Left lung (tissue), 10 donors: Measurements from ENCODE around the gene DNAJC15. TPM values are rescaled to one million over a fixed set of nuclear protein-coding genes. Genes with fewer than 3 reads are reported as not detected.

Experiments used
- ATAC-seq: fragments of 200-7000 bp; cut with Tn5 transposase; one replicate; pipeline ENCODE4 v1.9.1; 2020; ENCODE audit warnings: moderate library complexity
- DNase-seq, 4 donors: peaks; one replicate each; pipeline ENCODE4 v3.0.0-alpha.2; 2013 to 2020
- H3K27ac ChIP-seq, 2 donors: fragments of 200-600 bp; sonication (generic) in 1 of 2; one replicate each; pipeline versions ENCODE4 v1.5.0 to v1.8.0; 2020 to 2021
- H3K27me3 ChIP-seq, 2 donors: fragments of 200-600 bp; sonication (generic) in 1 of 2; one replicate each; pipeline versions ENCODE4 v1.5.0 to v1.8.0; 2020 to 2021
- H3K36me3 ChIP-seq, 2 donors: fragments of 200-600 bp; sonication (generic) in 1 of 2; one replicate each; pipeline versions ENCODE4 v1.5.0 to v1.8.0; 2020 to 2021
- H3K4me1 ChIP-seq, 2 donors: fragments of 200-600 bp; one replicate each; pipeline ENCODE4 v1.8.0; 2021
- H3K4me3 ChIP-seq, 2 donors: fragments of 200-600 bp; sonication (generic) in 1 of 2; one replicate each; pipeline versions ENCODE4 v1.5.0 to v1.8.0; 2020 to 2021; ENCODE audit warnings: mild to moderate bottlenecking in 1 of 2
- H3K9me3 ChIP-seq, 2 donors: fragments of 200-600 bp; sonication (generic) in 1 of 2; one replicate each; pipeline versions ENCODE4 v1.5.0 to v1.8.0; 2020 to 2021
- intact Hi-C, 2 donors: fragments of 100-400 bp; cut with DNase I; formaldehyde crosslinking; loops; one replicate each; pipeline versions ENCODE4 v1.11.2 to v1.14.2; 2022
- polyA plus RNA-seq, 6 donors: library from polyadenylated mRNA; unstranded; fragments of 120-200 nt; gene quantifications; one replicate each; pipeline ENCODE4 v1.2.1, GENCODE V29; 2013; ENCODE audit not compliant: insufficient read length in 6 of 6
- total RNA-seq, 2 donors: library from RNA; stranded (reverse); fragmentation: NEBNext Ultra II Directional; extraction: Animal tissue kit (Norgen Biotek cat#: 25700); gene quantifications; one replicate each; pipeline ENCODE4 v1.2.1, GENCODE V29; 2021
- TF ChIP-seq, protein P1 (sequence below), 2 donors: fragments of 200-600 bp; sonication (generic) in 1 of 2; IDR thresholded peaks; one replicate each; pipeline versions ENCODE4 v1.5.0 to v1.8.0; 2021; ENCODE audit warnings: antibody characterized with exemption in 2 of 2
- donor health status: DM: no; HTN: yes; CAD: no.
- donor health status: DM: no; HTN: no; CAD: no.

DNAJC15 gene
- total and polyA plus RNA-seq, 8 donors: 12.8 to 28.5 (median 21.9) TPM

- Histone ChIP-seq H3K27ac (no peak overlapping the region), H3K4me1 (peaks cover 7 to 13% of the 10 kb centered on the region in 2 donors), H3K9me3 (no peaks in the 10 kb centered on the region), H3K27me3 (no peaks in the 10 kb centered on the region), H3K36me3 (no peaks in the 10 kb centered on the region), H3K4me3 (no peak overlapping the region)
- TF ChIP-seq, protein P1, sequence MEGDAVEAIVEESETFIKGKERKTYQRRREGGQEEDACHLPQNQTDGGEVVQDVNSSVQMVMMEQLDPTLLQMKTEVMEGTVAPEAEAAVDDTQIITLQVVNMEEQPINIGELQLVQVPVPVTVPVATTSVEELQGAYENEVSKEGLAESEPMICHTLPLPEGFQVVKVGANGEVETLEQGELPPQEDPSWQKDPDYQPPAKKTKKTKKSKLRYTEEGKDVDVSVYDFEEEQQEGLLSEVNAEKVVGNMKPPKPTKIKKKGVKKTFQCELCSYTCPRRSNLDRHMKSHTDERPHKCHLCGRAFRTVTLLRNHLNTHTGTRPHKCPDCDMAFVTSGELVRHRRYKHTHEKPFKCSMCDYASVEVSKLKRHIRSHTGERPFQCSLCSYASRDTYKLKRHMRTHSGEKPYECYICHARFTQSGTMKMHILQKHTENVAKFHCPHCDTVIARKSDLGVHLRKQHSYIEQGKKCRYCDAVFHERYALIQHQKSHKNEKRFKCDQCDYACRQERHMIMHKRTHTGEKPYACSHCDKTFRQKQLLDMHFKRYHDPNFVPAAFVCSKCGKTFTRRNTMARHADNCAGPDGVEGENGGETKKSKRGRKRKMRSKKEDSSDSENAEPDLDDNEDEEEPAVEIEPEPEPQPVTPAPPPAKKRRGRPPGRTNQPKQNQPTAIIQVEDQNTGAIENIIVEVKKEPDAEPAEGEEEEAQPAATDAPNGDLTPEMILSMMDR (IDR thresholded peaks at IDR 0.05): no peak
- DNase-seq: no peak
- no peak for ATAC-seq
- intact Hi-C loops: no loop called here
Observed at GRCh38 chr13:43083750-43084149, 60.4 kb downstream of the DNAJC15 start.

GRCh38 chr13:43085545-43085944 is 62.2 kb downstream of the DNAJC15 start:
- intact Hi-C loops: no loop called here

DNA sequence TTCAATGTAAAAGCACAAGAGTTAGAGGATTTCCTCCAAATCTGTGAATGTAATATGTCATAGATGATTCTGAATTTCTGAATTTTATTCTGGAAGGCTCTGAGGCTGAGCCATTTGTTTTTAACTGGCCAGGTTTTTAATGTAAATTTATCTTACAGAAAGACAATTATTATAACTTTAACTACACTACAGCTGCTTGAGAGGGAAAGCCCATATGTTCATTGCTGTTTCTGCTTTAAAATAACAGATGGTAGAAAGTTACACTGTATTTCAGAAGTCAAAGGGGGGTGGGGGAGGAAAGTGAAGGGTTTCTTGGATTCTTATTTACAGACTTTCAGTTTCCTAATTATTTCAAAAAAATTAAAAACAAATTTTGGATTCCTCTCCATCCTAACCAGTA is 62.8 kb downstream of the DNAJC15 start:
- ATAC-seq: no peak
- DNase-seq: no peak
- intact Hi-C loops: no loop called here

More at GRCh38 chr13:43085545-43085944, 62.2 kb downstream of the DNAJC15 start:
- Histone ChIP-seq H3K4me1 (peaks cover 7 to 13% of the 10 kb centered on the region in 2 donors), H3K9me3 (peaks cover 0 to 2% of the 10 kb centered on the region in 2 donors), H3K27me3 (no peaks in the 10 kb centered on the region), H3K27ac (no peak overlapping the region), H3K4me3 (no peak overlapping the region), H3K36me3 (no peaks in the 10 kb centered on the region)
- TF ChIP-seq, protein P1 (IDR thresholded peaks at IDR 0.05): peak; percentile 47 to 55
- DNase-seq: peak in 1 of 4 donors; percentile 44
- peak; percentile 14 for ATAC-seq

DNA sequence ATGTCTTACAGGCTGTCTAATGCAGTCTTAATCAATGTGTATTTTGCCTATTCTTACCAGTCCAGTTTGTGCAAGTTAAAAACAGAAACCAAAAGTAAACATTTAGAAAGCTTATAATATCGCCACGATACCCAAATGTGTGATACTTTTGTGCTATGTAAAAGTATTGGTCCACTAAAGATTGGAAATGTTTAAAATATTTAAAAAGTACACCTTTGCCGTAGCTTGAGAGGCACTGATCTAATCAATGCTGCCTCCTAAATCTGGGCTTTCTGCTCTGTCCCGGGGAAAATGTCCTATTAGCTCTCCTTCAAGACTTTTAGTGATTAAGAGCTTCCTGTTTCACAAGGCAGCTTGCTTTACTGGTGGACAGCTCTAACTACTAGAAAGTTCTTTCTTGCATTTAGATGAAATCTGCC is 64.7 kb downstream of the DNAJC15 start:
- intact Hi-C loops: no loop called here
- peak overlapping the region; percentile 15 to 39 for H3K4me3 ChIP-seq
- peak overlapping the region; percentile 67 to 71 for H3K27ac ChIP-seq
- ATAC-seq (peak; percentile 89), DNase-seq (peak in 2 of 4 donors; percentile 25 to 33)
- no peaks in the 10 kb centered on the region for H3K27me3 ChIP-seq
- peaks cover 0 to 2% of the 10 kb centered on the region in 2 donors for H3K9me3 ChIP-seq
- TF ChIP-seq, protein P1 (IDR thresholded peaks at IDR 0.05): no peak
- no peaks in the 10 kb centered on the region for H3K36me3 ChIP-seq
- H3K4me1 ChIP-seq: peaks cover 7 to 13% of the 10 kb centered on the region in 2 donors

More for the DNA sequence above, 62.8 kb downstream of the DNAJC15 start:
- H3K4me1 ChIP-seq: peaks cover 7 to 13% of the 10 kb centered on the region in 2 donors
- TF ChIP-seq, protein P1 (IDR thresholded peaks at IDR 0.05): no peak
- H3K27me3 ChIP-seq: no peaks in the 10 kb centered on the region
- H3K36me3 ChIP-seq: no peaks in the 10 kb centered on the region
- H3K9me3 ChIP-seq: peaks cover 0 to 2% of the 10 kb centered on the region in 2 donors
- H3K4me3 ChIP-seq: no peak overlapping the region
- no peak overlapping the region for H3K27ac ChIP-seq

- Histone ChIP-seq H3K4me1 (peaks cover 7 to 13% of the 10 kb centered on the region in 2 donors), H3K27ac (no peak overlapping the region), H3K36me3 (no peaks in the 10 kb centered on the region), H3K4me3 (no peak overlapping the region), H3K27me3 (no peaks in the 10 kb centered on the region), H3K9me3 (peaks cover 0 to 2% of the 10 kb centered on the region in 2 donors)
- intact Hi-C loops: loop anchor here in 1 of 2 donors (10.0 kb wide), 1 partner anchor 785 kb away; the partner anchor contains the start of genes CCDC122 and LACC1
- DNase-seq: no peak
- TF ChIP-seq, protein P1 (IDR thresholded peaks at IDR 0.05): no peak
- no peak for ATAC-seq
Observed at GRCh38 chr13:43089912-43090498, 66.6 kb downstream of the DNAJC15 start.
